CD1c-positive myeloid dendritic cell (primary cell): Measurements from ENCODE around the gene FGF4.

Experiments
- DNase-seq: peaks from one replicate; pipeline ENCODE4 v3.0.0-alpha.2; 2016; ENCODE audit errors: extremely low spot score

The FGF4 gene

DNA sequence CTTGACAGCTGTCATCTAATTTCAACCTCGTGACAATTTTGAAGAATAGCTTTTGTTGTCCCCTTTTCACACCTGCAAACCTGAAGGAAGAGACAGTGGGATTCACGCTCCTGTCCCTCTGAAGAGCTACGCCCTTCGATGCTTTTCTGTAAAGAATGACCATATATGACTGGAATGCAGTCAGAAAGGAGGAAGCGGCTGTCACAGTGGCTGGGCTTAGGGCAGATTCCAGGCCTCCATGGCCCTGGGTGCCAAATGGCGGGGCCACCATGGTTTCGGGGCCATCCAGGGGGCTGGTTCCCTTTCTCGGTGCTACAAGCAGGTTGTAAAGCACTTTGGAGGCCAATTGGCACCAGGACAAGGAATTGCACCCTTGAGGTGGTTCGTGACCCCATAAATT is 49.1 kb downstream of the FGF4 start:
- no peak for DNase-seq

DNA sequence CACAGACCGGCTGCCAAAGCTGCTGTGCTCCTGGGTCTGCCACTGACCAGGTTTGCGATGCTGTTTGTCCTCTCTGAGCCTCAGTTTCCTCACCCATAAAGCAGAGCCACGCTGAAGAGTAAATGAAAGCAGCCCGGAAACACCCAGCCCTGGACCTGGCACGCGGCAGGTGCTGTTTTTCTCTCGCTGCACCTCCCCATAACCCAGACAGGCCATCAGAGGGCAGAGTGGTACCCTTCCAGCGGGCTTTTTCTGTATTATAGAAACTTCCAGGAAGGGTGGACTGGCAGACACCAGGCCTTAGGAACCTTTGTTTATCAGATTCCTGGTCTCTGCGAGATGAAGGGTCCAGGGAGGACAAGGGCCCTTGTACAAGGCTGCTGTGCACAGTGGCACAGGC is 53.4 kb downstream of the FGF4 start:
- no peak for DNase-seq

DNA sequence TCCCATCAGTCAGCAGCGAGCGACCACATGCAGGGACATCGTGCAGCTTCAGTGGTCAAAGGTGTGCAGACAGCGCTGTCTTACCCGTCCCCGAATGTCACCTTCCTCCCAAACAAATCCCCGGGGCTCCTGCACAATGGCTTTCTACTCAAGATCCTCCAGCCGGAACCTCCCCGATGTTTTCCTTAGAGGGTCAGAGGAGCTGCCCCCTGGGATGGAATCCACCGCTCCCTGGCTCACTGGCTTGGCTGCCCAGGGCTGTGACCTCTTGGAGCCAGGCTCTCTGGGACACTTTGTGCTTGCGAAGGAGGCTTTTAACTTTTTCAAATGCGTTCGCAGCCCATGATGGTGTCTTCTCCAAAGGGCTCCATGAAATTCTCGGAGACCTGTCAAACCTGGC is 54.0 kb downstream of the FGF4 start:
- DNase-seq: no peak
